Adrenal gland (tissue), 12 donors: ENCODE results near the gene CCDC183. TPM values are rescaled to one million over a fixed set of nuclear protein-coding genes. Genes with fewer than 3 reads are reported as not detected.
A peak's percentile ranks its signal among the peaks of the same experiment; 100 is the strongest.

Source experiments
- DNase-seq, 7 donors: peaks; one replicate each; pipeline ENCODE4 v3.0.0-alpha.2; 2019 to 2020
- H3K27ac ChIP-seq, 5 donors: fragments of 200-600 bp; sonication (generic) in 4 of 5; 1 replicate in 3 of 5; 2 replicates in 2 of 5; pipeline versions ENCODE4 v1.5.1 to v1.8.0; 2016 to 2020; ENCODE audit warnings: mild to moderate bottlenecking in 1 of 5
- H3K27me3 ChIP-seq: fragments of 200-600 bp; 2 replicates; pipeline ENCODE4 v1.8.0; 2021
- H3K36me3 ChIP-seq, 2 donors: fragments of 200-600 bp; replicated peaks in 1 of 2; 1 replicate in 1 of 2; 2 replicates in 1 of 2; pipeline versions ENCODE4 v1.5.1 to v1.8.0; 2018 to 2022
- H3K4me1 ChIP-seq, 2 donors: fragments of 200-600 bp; replicated peaks in 1 of 2; 1 replicate in 1 of 2; 2 replicates in 1 of 2; pipeline versions ENCODE4 v1.5.1 to v1.8.0; 2018 to 2021
- H3K4me3 ChIP-seq, 4 donors: fragments of 200-600 bp; sonication (generic) in 3 of 4; one replicate each; pipeline ENCODE4 v1.5.1; 2016 to 2018
- H3K9me3 ChIP-seq, 3 donors: fragments of 200-600 bp; sonication (generic) in 1 of 3; replicated peaks in 1 of 3; 1 replicate in 2 of 3; 2 replicates in 1 of 3; pipeline versions ENCODE4 v1.5.1 to v1.8.0; 2016 to 2021
- CTCF ChIP-seq, 6 experiments: fragments of 450-650 bp in 4 of 6; fragments of 200-600 bp in 2 of 6; sonication (generic) in 1 of 6; IDR thresholded peaks; 1 replicate in 5 of 6; 2 replicates in 1 of 6; pipeline versions ENCODE4 v1.5.1 to v1.8.0; 2016 to 2021; ENCODE audit warnings: antibody characterized with exemption in 6 of 6, mild to moderate bottlenecking in 2 of 6, moderate library complexity in 1 of 6
- POLR2A ChIP-seq, 2 donors: fragments of 450-650 bp; IDR thresholded peaks; one replicate each; pipeline ENCODE4 v1.6.1; 2017; ENCODE audit warnings: antibody characterized with exemption in 2 of 2, mild to moderate bottlenecking in 2 of 2, moderate library complexity in 1 of 2
- WGBS, 4 donors: extraction: QIAGEN DNeasy Blood & Tissue Kit in 2 of 4; methylation state at CpG; one replicate each; pipeline versions ENCODE4 v1.1.5 to v1.1.7; 2013 to 2017; 5-methylcytosine and 5-hydroxymethylcytosine counted together
- intact Hi-C, 2 donors: fragments of 100-400 bp; cut with DNase I; formaldehyde crosslinking; loops; one replicate each; pipeline versions ENCODE4 v1.14.1 to v1.15.0; 2022 to 2023
- polyA plus RNA-seq, 3 donors: library from polyadenylated mRNA; stranded (reverse); fragments of 200-250 nt in 2 of 3; fragments of 350-450 nt in 1 of 3; fragmentation: Illumina TruSeq in 1 of 3; extraction: RNeasy Lipid Tissue Mini Kit (QIAGEN cat#74804) in 1 of 3; gene quantifications; one replicate each; pipeline ENCODE4 v1.2.3, GENCODE V29; 2013 to 2014
- total RNA-seq, 9 donors: library from RNA; depleted of rRNA in 4 of 9; stranded (reverse); fragments of >200 nt in 4 of 9; fragments of 120-200 nt in 1 of 9; fragmentation: NEBNext Ultra II Directional in 1 of 9; extraction: Animal tissue kit (Norgen Biotek cat#: 25700) in 1 of 9; gene quantifications; one replicate each; pipeline versions ENCODE4 v1.1.0 to v1.2.4, GENCODE V29; 2013 to 2023
- donor health status: healthy with polysubstance abuse.
- donor health status: Bipolar disorder and iron deficiency.
- donor health status: DM: yes; HTN: yes; CAD: no.
- donor health status: DM: no; HTN: no; CAD: no.
- donor health status: DM: no; HTN: no; CAD: no.
- donor health status: DM: yes; HTN: yes; CAD: no.

CCDC183 gene
- total and polyA plus RNA-seq, 12 donors: 0.46 to 17.5 (median 1.8) TPM; not detected in 1

DNA sequence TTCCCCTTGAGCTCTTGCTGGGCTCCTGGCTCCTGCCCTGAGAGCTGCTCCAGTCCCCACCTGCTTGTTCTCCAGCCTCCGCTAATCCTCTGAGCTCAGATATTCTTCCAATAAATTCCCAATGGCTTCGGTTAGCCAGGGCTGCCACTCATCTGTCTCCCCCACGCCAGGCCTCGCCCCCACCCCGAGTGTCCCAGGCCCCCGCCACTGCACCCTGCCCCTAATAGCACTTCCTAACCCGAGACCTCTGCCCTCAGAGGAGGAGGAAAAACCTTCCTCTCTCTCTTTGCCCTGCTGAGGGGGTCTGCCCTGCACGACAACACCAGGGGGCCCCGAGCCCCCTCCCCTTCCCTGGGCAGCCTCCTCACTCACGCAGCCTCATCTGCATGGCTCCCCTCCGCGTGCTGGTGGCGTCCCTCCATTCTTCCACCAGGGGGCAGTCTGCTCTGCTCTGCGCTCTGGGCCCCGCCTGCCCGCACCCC is 26.4 kb upstream of the CCDC183 start:
- TF ChIP-seq POLR2A (IDR thresholded peaks at IDR 0.05) (no peak), CTCF (IDR thresholded peaks at IDR 0.05) (peak in 5 of 6 experiments; percentile 19 to 52 (median 35))
- 0 to 10% (median 5%) methylated on average over 1 to 16 of the region's 16 CpGs for WGBS, 4 donors
- H3K9me3 ChIP-seq: no peaks in the 10 kb centered on the region
- H3K36me3 ChIP-seq: no peaks in the 10 kb centered on the region
- H3K4me1 ChIP-seq: no peaks in the 10 kb centered on the region
- H3K4me3 ChIP-seq: no peak overlapping the region
- intact Hi-C loops: no loop called here
- peak in 3 of 7 donors; percentile 22 to 44 (median 40) for DNase-seq
- H3K27me3 ChIP-seq: peaks cover 6% of the 10 kb centered on the region
- H3K27ac ChIP-seq: no peak overlapping the region

- Histone ChIP-seq H3K27me3 (peaks cover 6% of the 10 kb centered on the region), H3K4me1 (no peaks in the 10 kb centered on the region), H3K4me3 (no peak overlapping the region), H3K9me3 (no peaks in the 10 kb centered on the region), H3K36me3 (no peaks in the 10 kb centered on the region), H3K27ac (no peak overlapping the region)
- intact Hi-C loops: no loop called here
- no peak for DNase-seq
- TF ChIP-seq CTCF (IDR thresholded peaks at IDR 0.05) (no peak), POLR2A (IDR thresholded peaks at IDR 0.05) (no peak)
- 65 to 84% (median 78%) methylated on average over 3 of the region's 3 CpGs for WGBS, 4 donors
These were observed 24.2 kb upstream of the CCDC183 start for GRCh38 chr9:136771907-136772415.

DNA sequence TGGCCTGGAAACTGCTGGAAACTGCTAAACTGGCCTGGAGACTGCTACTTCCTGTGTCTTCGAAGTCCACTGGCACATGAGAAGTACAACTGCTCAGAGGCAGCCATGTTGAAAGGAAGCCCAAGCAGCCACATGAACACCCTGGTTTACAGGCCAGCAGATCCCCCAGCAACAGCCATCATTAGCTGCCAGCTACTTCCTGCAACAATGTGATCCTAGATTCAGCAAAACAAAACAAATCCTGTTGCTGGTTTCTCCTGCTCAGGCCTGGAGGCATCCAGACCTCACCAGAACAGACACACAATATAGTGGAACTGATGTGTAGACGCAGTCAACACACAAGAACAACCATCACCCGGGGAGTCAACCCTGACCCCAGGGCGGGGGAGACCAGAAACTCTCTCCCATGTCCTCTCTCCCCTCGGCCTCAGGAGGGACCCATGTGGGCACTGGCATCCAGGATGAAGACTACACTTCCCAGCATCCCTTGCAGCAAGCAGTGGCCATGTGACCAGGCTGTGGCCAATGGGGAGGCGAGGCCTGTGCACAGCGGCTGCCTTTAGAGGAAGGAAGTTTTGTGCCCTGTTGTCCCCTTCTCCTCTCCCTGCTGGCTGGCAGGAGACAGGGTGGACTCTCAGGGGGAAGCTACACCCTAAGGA is 22.6 kb upstream of the CCDC183 start:
- H3K36me3 ChIP-seq: no peaks in the 10 kb centered on the region
- no peaks in the 10 kb centered on the region for H3K27me3 ChIP-seq
- DNase-seq: no peak
- no peaks in the 10 kb centered on the region for H3K4me1 ChIP-seq
- TF ChIP-seq CTCF (IDR thresholded peaks at IDR 0.05) (no peak), POLR2A (IDR thresholded peaks at IDR 0.05) (no peak)
- H3K4me3 ChIP-seq: no peak overlapping the region
- no peaks in the 10 kb centered on the region for H3K9me3 ChIP-seq
- WGBS, 4 donors: 77 to 92% (median 86%) methylated on average over 5 to 7 of the region's 7 CpGs
- no peak overlapping the region for H3K27ac ChIP-seq
- intact Hi-C loops: no loop called here

- H3K4me3 ChIP-seq: no peak overlapping the region
- no peaks in the 10 kb centered on the region for H3K4me1 ChIP-seq
- 86 to 95% (median 92%) methylated on average over 10 to 12 of the region's 12 CpGs for WGBS, 4 donors
- no peak for TF ChIP-seq CTCF (IDR thresholded peaks at IDR 0.05)
- no peak for TF ChIP-seq POLR2A (IDR thresholded peaks at IDR 0.05)
- H3K27me3 ChIP-seq: no peaks in the 10 kb centered on the region
- DNase-seq: no peak
- no peaks in the 10 kb centered on the region for H3K36me3 ChIP-seq
- H3K9me3 ChIP-seq: no peaks in the 10 kb centered on the region
- no peak overlapping the region for H3K27ac ChIP-seq
- intact Hi-C loops: no loop called here
These were observed 21.6 kb upstream of the CCDC183 start for GRCh38 chr9:136774416-136775045.
